Purkinje cell (primary cell): Measurements from ENCODE around the gene ACD. TPM values are rescaled to one million over a fixed set of nuclear protein-coding genes. Genes with fewer than 3 reads are reported as not detected.

Source experiments
- polyA plus RNA-seq: library from polyadenylated mRNA; unstranded; fragments of >200 nt; fragmentation: Nextera tagmentation; gene quantifications from 2 replicates; pipeline ENCODE4 v1.2.1, GENCODE V29; 2014

The ACD gene
- polyA plus RNA-seq = 7.5 and 13.0 TPM in 2 replicates

DNA sequence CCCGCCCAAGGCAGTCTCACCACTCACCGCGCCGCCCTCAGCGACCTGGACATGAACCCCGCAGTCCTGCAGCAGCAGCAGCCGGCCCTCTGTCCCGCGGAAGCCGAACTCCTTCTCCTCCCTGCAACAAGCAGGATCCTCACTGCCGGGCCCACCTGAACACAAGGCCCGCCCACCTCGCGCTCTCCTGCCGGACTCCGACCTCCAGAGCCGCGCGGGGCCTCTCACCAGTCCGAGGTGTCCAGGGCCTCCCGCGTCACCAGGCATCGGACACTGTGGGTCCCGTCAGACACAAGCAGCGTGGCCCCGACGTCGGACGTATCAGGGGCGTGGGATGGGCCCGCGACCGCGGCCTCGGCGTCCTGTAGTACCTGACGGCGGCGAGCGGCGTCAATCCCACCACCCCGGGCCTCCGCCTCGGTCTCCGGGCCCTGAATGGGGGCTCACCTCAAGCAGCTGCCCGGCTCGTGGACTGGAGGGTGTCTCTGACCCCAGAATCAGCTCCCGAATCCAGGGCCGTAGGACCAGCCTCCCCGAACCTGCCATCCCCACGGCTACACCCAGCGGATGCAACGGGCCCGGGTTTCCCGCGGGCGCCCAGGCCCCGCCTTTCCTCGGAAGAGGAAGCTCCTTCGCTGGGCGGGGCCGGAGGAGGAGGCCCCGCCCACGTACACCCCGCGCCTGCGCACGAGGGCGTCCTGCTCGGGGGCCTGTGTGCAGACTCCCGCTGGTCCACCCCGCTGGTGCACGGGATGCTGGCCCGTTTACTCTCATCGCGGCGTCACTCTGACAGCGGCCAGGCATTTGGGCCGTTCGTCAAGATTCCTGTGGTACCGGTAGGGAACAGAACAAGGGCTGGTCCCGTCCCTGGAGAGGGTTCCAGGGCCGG is at the start of gene ACD:
Gene ACD (minus strand): TSS at position 586 of the 889 bp plus-strand sequence. CDS start 40 bp downstream, at position 546.

DNA sequence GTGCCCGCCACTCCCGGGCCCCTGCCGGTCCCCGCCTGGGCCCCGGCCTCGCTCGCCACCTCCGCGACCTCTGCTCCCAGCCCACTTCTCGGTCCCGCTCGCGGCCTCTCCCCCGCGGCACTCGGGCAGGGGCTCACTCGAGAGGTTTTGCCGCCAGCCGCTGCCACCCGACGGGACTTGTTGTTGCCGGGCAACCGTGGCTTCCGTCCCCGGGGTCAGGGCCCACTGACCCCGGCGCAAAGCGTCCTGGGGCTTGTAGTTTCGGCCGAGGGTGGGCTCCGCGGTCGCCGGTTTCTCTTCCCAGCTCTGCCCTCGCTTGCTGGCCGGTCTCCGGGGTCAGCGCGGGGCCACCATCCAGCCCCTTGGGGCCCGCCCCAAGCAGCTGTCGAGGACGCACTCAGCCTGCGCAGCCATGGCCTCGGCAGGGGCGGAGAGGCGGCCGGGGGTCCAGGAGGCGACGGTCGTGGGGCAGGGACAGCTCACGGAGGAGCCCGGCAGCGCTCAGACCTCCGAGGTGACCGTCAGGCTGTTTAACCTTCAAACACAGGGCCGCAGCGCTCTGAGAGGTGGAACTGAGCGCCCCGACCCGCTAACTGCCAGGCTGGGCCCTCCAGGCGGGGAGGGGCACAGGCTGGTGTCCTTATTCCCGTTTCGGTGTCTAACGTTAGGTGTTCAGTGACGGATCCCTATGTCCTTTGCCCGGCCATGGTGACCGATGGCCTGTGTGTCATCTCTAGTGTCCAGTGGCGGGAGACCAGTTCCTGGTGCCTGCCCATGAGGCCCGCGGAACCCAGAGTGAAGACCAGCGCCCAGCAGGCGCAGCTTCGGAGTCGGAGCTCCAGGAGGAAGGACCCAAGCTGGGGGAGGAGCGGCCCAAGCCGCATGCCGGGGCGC is 6.7 kb upstream of the ACD start, which contains the start of the genes C16orf86 and ENKD1:
Gene C16orf86 (plus strand): TSS at position 256 of the 894 bp plus-strand sequence. CDS start 157 bp downstream, at position 413.
Gene ENKD1 (minus strand): TSS at position 192 of the 894 bp plus-strand sequence. CDS start 308 bp downstream, outside the sequence.

DNA sequence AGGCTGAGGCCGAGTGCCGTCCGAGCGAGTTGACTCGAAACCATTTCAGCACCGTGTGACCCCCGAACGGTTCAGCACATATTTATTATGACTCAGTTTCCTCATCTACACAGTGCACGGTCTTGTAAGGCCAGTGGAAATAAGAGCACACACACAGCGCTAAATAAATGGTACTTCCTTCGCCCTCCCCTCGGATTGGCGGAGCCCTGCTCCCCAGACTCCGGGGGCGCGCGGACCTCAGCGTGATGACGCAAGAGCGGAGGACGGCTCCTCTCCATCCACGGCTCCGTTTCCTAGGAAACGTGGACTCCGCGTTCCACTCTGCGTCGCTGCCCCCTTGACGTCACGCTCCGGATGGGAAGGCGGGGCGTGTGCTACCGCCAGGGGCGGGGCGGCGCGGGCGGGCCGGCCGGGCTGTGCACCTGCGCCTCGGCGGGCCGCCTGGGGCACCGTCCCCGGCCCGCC is 536 bp upstream of the ACD start, which contains the start of gene PARD6A:
Gene PARD6A (plus strand): TSS at position 397 of the 465 bp plus-strand sequence. CDS start 79 bp downstream, outside the sequence.

Other genes with a start within 250 kb of the ACD start
- gene ZDHHC1, start 243.8 kb downstream of the ACD start, polyA plus RNA-seq = 0.16 and 0.20 TPM in 2 replicates
- gene HSD11B2, start 229.1 kb downstream of the ACD start, polyA plus RNA-seq = 0.12 and 3.9 TPM in 2 replicates
- 83.3 and 140 TPM in 2 replicates for gene ATP6V0D1, start 179.1 kb downstream of the ACD start, polyA plus RNA-seq
- gene AGRP, start 176.7 kb downstream of the ACD start, polyA plus RNA-seq = 0.34 TPM in 1 of 2 replicates, not detected in the other
- 4.3 and 6.2 TPM in 2 replicates for gene RIPOR1, start 131.4 kb downstream of the ACD start, polyA plus RNA-seq
- gene CTCF, start 97.7 kb downstream of the ACD start, polyA plus RNA-seq = 16.6 and 19.6 TPM in 2 replicates
- gene CARMIL2, start 15.1 kb downstream of the ACD start, polyA plus RNA-seq = 1.4 and 5.7 TPM in 2 replicates
- 4.0 and 9.6 TPM in 2 replicates for gene PARD6A, start 700 bp upstream of the ACD start, polyA plus RNA-seq
- gene ENKD1, start 6.5 kb upstream of the ACD start, polyA plus RNA-seq = 0.78 and 2.4 TPM in 2 replicates
- not detected in 2 replicates for gene C16orf86, start 6.6 kb upstream of the ACD start, polyA plus RNA-seq
- 7.7 and 9.9 TPM in 2 replicates for gene GFOD2, start 59.1 kb upstream of the ACD start, polyA plus RNA-seq
- 0.11 and 1.0 TPM in 2 replicates for gene RANBP10, start 146.3 kb upstream of the ACD start, polyA plus RNA-seq
- gene TSNAXIP1, start 146.6 kb upstream of the ACD start, polyA plus RNA-seq = 0.35 and 1.4 TPM in 2 replicates
- 5.9 and 6.4 TPM in 2 replicates for gene THAP11, start 182.1 kb upstream of the ACD start, polyA plus RNA-seq
- gene NUTF2, start 186.7 kb upstream of the ACD start, polyA plus RNA-seq = 50.0 and 82.7 TPM in 2 replicates
- gene CENPT, start 187.4 kb upstream of the ACD start, polyA plus RNA-seq = 2.1 and 9.9 TPM in 2 replicates
- 7.0 and 11.9 TPM in 2 replicates for gene EDC4, start 212.8 kb upstream of the ACD start, polyA plus RNA-seq
- gene NRN1L, start 224.6 kb upstream of the ACD start, polyA plus RNA-seq = 3.1 TPM in 1 of 2 replicates, not detected in the other
- gene PSKH1, start 233.0 kb upstream of the ACD start, polyA plus RNA-seq = 0.59 TPM in 1 of 2 replicates, not detected in the other